GM18870 (cell line): ENCODE data around the gene DNAJC1.
"Not testable (repeated sequence)": the region's sequence is repeated elsewhere in the genome, so short reads cannot be mapped to it uniquely, and the experiment has no call there.

Experiments used
- ATAC-seq: cut with Tn5 transposase; IDR thresholded peaks from one replicate; pipeline ENCODE4 v1.9.1; 2021; ENCODE audit warnings: moderate library complexity; ENCODE audit not compliant: unreplicated experiment

Gene DNAJC1, protein sequence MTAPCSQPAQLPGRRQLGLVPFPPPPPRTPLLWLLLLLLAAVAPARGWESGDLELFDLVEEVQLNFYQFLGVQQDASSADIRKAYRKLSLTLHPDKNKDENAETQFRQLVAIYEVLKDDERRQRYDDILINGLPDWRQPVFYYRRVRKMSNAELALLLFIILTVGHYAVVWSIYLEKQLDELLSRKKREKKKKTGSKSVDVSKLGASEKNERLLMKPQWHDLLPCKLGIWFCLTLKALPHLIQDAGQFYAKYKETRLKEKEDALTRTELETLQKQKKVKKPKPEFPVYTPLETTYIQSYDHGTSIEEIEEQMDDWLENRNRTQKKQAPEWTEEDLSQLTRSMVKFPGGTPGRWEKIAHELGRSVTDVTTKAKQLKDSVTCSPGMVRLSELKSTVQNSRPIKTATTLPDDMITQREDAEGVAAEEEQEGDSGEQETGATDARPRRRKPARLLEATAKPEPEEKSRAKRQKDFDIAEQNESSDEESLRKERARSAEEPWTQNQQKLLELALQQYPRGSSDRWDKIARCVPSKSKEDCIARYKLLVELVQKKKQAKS

DNA sequence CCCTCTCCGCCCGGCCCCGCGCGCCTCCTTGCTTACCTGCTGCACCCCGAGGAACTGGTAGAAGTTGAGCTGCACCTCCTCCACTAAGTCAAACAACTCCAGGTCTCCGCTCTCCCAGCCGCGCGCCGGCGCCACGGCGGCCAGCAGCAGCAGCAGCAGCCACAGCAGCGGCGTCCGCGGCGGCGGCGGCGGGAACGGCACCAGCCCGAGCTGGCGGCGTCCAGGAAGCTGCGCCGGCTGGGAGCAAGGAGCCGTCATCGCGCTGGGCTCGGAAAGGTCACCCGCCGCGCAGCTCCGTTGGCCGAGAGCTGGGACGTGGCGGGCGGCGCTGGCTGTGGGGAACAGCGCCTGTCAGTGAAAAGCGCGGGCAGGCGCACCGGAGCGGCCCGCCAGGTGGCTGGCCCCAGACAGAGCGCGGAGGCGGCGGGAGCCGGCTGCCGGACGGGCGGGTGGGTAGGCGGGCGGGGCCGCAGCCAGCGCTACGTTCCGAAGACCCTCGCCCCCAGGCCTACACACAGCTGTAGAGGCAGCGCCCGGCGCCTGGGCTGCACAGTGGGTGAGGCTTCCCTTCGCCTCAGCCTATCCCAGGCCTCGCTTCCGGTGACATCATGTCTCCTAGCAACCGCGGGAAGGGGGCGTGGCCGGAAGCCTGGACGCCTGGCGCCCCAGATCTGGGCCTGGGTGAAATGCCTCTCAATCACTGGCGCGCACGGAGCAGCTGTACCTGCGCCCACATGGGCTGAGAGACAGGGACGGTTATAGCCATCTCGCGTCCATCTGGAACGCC is at the start of gene DNAJC1:
Gene DNAJC1, minus strand, starts transcription at position 554 of the 787 bp plus-strand sequence. Its CDS starts 296 bp downstream, at position 258.
- peak; percentile 93 for ATAC-seq

DNA sequence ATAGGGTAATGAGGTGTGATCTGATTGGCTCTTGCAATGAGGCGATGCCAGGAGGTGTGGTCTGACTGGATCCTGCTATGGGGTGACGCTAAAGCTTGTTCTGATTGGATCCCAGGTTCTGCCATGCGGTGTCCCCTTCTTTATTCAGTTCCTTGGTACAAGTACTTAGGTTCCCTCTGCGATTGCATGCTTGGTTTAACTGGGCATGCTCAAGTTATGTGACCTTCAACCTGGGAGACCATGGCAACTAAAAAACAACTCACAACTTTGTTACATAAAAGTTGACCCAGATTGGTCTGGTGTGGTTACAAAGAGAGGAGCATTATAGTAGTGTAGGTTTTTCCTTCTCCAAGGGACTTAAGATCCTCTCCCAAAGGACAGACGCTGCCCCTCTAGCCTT is 49.5 kb upstream of the DNAJC1 start:
- ATAC-seq: no peak

DNA sequence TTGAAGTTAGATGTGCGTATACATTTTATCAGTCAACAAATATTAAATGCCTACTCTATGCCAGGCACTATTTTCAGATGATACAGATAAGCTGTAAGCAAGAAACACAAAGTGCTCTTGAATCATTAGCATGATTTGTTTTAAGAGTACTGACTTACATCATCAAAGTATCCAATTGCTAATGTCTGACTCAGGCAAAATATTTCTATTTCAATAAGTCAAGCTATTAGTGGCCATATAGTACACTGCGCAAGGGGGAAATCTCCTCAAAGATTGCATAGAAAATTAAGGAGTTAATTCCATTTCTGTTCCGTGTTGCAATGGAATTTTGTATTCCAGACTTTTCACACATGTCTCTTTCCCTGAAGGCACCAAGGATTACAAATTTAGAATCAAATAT is 46.1 kb upstream of the DNAJC1 start:
- ATAC-seq: no peak

DNA sequence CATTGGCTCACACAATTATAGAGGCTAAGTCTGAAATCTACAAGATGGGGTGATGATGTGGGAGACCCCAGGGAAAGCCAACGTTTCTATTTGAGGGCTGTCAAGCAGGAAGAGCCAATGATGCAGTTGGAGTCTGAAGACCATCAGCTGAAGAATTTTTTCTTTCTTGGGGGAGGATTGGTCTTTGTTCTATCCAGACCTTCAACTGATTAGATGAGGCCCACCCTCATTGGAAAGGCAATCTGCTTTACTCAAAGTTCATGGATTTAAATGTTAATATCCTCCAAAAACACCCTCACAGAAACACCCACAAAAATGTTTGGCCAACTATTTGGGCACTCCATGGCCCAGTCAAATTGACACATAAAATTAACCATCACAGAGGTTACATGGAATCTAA is 44.3 kb upstream of the DNAJC1 start:
- no peak for ATAC-seq

DNA sequence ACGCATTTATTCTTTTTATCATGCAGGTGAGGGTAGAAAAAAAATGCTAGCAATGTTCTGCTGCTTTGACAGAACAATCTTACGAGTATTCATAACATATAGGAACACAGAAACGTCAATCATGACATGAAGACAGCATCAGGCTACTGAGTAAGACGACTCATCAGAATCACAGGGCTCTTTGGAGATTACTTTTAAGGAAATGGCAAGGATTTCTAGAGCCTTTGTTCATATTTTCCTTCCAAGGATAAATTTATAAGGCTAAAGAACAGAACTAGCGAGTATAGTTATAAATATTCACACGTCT is 39.8 kb upstream of the DNAJC1 start:
- no peak for ATAC-seq

DNA sequence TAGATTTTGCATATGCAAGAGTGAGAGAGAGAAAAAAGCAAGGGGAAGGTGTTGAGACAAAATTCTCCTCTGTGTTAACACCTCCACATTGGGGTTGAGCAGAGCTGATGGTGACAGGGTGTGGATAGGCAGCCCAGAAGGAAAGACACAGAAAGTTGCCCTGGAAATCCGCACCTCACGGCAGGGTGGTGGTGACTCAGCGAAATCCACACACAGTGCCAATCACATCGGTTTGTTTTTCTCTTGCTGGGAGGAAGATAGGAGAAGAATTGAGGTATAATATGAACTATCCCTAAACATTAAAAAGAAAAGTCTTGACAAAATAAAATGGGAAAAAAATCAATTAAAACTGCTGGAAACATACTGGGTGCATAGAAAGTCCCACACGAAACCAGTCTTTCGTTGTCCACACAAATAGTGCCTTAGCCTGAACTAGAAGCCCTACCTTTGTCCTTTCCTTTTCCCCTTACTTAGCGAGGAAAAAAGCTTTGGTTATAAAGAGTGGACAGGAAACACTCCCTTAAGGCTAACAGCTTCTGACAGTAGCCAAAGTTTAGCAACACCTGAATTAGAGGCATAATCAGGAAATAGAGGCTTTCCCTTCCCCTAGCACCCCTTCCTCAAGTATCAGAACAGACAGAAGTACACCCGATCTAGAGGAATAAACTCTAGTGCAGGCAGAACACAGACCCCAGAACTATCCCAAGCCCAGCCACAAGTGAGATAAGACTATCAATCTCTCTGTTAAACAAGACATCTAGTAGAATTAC is 39.2 kb upstream of the DNAJC1 start:
- no peak for ATAC-seq

DNA sequence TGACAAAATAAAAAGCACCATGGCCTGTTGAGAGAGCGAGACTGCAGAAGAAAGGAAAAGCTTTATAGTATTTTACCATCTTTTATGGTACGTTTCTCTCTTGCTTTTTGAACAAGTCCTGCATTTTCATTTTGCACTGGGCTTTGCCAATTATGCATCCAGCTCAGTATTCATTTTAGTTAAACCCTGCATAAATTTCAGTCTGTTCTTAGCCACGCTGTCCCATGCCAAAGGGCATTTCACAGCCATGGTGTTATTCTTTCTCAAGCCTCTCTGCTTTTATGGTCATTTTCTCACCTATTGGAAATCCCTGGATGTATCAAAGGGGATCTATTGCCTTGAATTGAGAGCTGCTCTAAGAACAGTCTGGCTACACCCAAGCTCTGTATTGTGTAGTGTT is 30.8 kb upstream of the DNAJC1 start:
- no peak for ATAC-seq

DNA sequence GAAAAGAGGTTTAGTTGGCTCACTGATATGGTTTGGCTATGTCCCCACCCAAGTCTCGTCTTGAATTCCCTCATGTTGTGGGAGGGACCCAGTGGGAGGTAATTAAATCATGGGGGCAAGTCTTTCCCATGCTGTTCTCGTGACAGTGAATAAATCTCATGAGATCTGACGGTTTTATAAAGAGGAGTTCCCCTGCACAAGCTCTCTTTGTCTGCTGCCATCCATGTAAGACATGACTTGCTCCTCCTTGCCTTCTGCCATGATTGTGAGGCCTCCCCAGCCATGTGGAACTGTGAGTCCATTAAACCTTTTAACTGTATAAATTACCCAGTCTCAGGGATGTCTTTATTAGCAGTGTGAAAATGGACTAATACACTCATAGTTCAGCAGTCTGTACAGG is 28.7 kb upstream of the DNAJC1 start:
- not testable (repeated sequence) for ATAC-seq

DNA sequence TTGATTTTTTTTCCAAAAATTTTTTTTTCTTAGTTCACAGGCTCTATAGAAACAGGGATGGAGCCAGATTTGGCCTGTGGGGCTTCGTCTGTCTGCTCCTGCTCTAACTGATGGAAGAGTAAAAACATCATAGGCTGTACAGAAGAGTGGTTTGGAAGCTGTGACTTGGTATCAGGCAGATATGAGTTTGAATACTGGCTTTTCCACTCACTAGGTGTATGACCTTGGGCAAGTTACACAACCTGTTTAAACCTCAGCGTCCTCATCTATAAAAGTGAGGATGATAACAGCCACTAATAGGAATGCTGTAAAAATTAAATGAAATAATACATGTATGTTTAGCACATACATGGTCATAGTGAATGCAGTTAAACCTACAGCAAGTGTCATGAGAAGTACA is 26.9 kb upstream of the DNAJC1 start:
- no peak for ATAC-seq

DNA sequence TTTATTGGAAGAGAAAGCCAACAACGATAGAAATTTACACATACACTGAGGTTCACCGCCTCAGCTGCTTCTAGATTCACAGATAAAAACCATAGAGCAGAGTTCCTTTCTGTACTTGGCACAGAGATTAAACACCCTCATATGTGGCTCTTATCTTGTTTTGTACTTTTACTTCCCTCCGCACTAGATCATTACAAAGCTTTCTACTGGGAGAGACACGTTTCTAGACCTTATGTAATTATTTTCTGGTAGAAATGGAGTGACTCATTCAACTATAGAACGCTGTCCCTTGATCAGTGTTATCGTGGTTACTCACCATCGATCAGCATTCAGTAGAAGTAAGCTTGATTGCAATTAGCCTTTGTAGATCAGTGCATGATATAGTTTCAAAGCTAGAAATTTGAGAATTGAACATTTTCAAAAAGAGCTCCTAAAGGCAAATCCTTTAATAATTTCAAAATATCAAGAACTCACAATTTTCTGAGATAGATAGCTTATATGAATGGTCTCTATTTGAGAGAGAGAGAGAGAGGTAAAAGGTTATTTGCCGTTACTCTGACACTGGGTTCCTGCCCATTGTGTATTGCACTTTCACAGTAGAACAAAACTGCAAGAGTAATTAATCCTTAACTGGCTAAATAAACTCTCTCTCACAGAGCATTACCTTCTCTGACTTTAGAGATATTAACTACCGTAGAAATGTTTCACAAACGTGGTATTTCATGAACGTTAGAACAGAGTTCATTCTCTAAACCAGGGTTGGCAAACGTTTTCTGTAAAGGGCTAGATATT is 26.1 kb upstream of the DNAJC1 start:
- ATAC-seq: no peak

DNA sequence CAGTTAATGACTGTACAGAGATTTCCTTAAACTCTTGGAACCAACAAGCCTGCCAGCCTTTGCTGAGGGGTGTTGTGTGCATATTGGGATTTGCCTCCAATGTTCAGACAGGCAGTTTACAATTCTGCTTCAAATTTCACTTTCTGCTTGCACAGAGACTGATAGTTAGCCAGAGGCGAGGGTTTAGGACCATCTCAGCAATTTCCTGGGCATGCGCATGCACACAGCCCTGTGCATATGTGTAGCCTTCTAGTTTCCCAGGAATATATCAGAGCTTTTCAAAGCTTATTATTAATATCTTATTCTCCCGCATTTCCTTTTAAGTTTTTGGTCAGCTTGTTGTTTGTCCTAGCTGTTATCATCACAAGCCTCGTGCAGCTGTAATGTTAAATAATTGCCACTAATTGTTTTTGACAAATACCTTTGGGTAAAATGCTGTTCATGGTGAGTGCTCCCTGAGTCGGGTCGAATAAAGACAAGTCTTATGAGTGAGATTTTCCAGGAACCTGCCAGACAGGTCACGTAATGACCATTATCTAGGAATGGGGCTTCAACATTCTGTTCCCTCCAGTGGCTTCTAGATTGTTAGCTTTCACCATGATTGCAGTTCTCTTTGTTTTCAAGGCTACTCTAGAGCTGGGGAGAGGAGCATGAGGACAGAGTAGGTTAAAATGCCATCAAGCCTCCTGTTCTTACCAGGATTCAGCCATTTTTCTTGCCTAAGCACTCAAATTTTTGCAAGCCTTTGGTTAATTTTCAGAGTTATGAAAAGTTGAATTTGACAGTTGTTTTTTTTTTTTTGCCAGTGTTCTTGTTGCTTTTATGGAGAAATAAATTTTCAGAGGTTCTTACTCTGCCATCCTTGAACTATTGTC is 24.1 kb upstream of the DNAJC1 start:
- no peak for ATAC-seq

DNA sequence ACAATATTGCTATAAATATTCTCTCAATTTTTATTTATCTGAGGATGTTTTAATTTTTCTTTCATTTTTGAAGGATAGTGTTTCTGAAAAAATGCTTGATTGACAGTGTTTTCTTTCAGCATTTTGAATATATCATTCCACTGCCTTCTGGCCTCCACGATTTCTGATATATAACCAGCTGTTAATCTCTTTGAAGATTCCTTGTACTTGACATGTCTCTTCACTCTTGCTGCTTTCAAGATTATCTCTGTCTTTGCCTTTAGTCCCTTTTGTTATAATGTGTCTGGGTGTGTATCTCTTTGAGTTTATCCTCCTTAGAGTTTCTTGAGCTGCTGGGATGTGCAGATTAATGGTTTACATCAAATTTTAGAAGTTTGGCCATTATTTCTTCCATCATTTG is 22.8 kb upstream of the DNAJC1 start:
- no peak for ATAC-seq

DNA sequence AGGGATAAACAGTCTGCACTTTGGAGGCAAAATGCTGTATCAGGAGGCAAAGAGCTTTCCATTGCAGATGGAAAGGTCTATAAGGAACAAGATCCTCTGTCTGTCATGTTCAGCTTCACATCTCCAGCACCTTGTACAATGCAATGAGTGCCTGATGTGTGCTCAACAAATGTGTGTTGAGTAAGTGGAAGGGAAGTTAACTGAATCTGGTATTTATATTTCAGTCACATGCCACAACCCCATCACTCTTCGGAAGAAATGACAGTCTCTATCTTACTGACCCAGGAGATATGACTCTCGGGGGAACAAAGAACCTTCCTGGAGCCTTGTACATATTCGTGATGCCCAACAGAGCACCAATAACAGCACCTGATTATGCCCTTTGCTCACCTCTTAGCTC is 20.0 kb upstream of the DNAJC1 start:
- no peak for ATAC-seq

DNA sequence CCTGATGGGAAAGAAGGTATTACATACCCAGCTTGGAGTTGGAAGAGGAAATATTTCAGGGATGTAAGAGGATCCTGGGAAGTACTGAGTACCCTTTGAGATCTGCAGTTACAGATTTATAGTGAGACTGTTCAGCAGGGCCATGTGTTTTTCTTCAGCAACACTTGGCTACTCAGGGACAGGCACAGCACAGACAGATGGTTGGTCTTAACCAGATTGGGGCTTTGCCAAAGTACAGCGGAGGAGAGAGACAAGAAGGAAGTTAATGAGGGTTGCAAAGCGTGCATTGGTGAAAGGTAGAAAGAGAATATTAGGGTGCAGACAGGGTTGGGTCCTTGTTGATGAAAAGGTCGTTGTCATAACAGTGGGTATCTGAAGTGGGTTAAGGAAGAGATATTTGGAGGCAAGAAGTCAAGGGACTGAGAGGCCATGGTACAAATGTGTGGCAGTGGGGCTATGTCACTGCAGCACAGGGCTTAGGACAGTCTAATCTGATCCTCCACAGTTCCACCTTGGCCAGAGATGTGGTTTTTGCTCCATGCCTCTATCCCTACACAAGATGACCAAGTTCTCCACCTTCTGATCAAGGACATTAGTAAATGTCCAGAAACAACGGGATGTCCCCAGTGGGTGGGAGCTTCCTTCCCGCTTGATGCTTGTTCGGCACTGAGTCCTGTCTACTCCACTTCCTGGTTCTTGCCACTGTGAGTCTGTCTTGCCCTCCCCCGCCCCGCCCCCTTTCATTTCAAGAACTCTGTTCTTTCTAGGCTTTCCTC is 18.9 kb upstream of the DNAJC1 start:
- ATAC-seq: no peak

DNA sequence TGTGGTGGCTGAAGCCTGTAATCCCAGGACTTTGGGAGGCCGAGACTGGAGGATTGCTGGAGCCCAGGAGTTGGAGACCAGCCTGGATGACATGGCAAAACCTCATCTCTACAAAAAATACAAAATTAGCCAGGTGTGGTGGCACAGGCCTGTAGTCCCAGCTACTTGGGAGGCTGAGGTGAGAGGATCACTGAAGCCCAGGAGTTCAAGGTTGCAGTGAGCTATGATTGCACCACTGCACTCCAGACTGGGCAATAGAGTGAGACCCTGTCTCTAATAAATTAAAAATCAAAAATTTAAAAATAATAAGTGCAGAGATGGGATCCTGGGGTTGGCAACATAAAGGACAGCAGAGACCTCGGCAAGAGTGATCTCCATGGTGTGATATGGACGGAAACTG is 17.6 kb upstream of the DNAJC1 start:
- not testable (repeated sequence) for ATAC-seq

DNA sequence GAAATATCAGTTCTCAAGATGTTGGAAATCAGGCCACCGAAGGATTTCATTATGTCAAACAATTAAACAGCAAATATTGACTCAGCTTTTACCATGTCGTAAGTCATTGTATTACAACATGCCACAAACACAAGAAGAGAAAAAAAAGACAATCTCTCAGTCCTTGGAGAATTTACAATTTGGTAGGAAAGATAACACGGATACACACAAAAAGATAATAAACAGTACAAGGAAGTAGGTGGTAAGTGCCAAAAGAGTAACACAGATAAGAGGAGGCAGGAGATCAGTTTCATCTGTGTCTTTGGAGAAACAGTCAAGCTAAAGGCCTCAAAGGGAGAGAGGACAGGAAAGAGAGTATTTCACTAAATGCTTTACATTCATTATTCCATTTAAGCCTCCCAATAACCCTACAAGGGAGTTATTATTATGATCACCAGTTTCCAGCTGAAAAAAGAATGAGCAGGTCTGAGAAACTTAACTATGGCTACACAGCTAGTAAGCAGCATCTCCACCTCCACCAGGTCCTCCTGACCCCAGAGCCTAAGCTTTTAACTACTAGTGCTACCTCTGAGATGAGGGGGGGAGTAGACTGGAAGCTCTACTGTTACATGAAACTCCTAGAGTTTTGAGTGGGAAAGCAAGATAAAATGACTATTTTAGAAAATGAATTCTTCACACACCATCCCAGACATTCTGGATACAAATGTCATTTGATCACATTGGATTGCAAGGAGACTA is 13.9 kb upstream of the DNAJC1 start:
- no peak for ATAC-seq

DNA sequence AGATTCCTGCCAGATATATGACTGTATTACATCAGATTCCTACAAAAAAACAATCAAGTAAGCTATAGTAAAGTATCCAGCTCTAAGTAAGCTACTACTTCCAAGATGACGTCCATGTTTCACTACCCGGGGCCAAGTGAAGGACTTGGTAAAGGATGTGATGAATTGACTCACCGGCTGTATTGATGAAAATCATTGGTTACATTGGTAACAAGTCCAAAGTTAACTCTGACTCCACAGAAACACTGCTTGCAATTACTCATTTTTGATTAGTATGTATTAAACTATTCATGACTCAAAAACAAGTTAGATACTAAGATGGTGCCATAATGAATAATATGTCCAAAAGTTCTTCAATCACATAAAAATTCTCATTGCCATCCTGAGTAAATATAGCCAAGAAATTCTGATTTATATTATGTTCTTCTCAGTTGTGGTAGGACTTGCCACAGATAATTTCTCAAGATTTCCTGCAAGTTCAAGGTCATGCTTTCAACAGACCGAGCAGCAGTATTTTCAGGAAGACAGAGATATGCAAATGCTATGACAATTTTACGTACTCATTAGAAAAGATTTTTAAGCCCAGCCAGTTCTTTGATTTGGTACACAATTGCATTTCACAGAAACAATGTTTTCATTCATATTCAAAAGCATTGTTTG is 12.6 kb upstream of the DNAJC1 start:
- ATAC-seq: no peak

DNA sequence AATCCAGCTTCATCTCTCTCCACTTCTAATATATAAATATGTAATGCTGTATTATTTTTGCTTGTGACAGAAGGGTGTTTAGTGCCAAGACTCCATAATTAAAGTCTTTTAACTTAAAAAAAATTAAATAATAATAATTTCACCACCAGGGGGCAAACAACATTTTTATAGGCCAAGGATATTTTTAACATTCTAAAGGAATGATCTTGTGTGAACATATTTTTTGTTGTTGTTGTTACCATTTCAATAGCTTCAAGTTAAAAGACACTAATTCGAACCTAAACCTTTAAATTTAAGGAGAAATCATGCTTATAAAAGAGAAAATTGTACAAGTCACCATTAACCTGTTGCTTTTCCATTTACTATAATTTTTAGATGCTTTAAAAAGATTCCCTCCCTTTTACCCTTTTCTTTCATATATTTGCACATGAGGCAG is 7.5 kb upstream of the DNAJC1 start:
- no peak for ATAC-seq
